Lung (tissue), 12 donors: ENCODE measurements around the gene SYP. TPM values are rescaled to one million over a fixed set of nuclear protein-coding genes. Genes with fewer than 3 reads are reported as not detected.

Experiments
- ATAC-seq: fragments of 200-7000 bp; cut with Tn5 transposase; one replicate; pipeline ENCODE4 v1.9.1; 2020; ENCODE audit warnings: moderate number of reproducible peaks; ENCODE audit not compliant: insufficient read depth, low FRiP score
- DNase-seq, 3 donors: peaks; one replicate each; pipeline ENCODE4 v3.0.0-alpha.2; 2013 to 2017
- H3K27ac ChIP-seq, 2 donors: one replicate each; pipeline ENCODE4 v1.5.1; 2013; ENCODE audit warnings: mild to moderate bottlenecking in 2 of 2, moderate library complexity in 2 of 2, control low read depth in 1 of 2, inconsistent platforms in 1 of 2, low read depth in 1 of 2, low read length in 1 of 2
- H3K27me3 ChIP-seq, 3 donors: one replicate each; pipeline ENCODE4 v1.5.1; 2013; ENCODE audit warnings: low read length in 2 of 3; ENCODE audit not compliant: control insufficient read depth in 3 of 3, insufficient read depth in 3 of 3
- H3K36me3 ChIP-seq, 4 donors: one replicate each; pipeline ENCODE4 v1.5.1; 2013; ENCODE audit warnings: low read length in 4 of 4, mild to moderate bottlenecking in 1 of 4, moderate library complexity in 1 of 4; ENCODE audit not compliant: control insufficient read depth in 4 of 4, insufficient read depth in 4 of 4
- H3K4me1 ChIP-seq, 5 donors: one replicate each; pipeline ENCODE4 v1.5.1; 2013; ENCODE audit warnings: low read length in 5 of 5, mild to moderate bottlenecking in 2 of 5, moderate library complexity in 1 of 5; ENCODE audit not compliant: control insufficient read depth in 5 of 5, insufficient read depth in 5 of 5
- H3K4me3 ChIP-seq: one replicate; pipeline ENCODE4 v1.5.1; 2013; ENCODE audit warnings: mild to moderate bottlenecking, control low read depth, moderate library complexity
- H3K9ac ChIP-seq, 2 donors: one replicate each; pipeline ENCODE4 v1.5.1; 2013; ENCODE audit warnings: low read length in 2 of 2, control low read depth in 1 of 2; ENCODE audit not compliant: insufficient read depth in 1 of 2
- H3K9me3 ChIP-seq, 4 donors: one replicate each; pipeline ENCODE4 v1.5.1; 2013; ENCODE audit warnings: low read length in 3 of 4, mild to moderate bottlenecking in 1 of 4, moderate library complexity in 1 of 4; ENCODE audit not compliant: control insufficient read depth in 4 of 4, insufficient read depth in 3 of 4
- CTCF ChIP-seq: IDR thresholded peaks from 2 replicates; pipeline ENCODE4 v1.5.1; 2012; ENCODE audit warnings: mild to moderate bottlenecking; ENCODE audit errors: control extremely low read depth, extremely low read depth
- WGBS, 2 donors: extraction: QIAGEN DNeasy Blood & Tissue Kit; methylation state at CpG; one replicate each; pipeline ENCODE4 v1.1.7; 2013; 5-methylcytosine and 5-hydroxymethylcytosine counted together
- polyA plus RNA-seq, 2 donors: library from polyadenylated mRNA; stranded (reverse); fragments of 200-250 nt; gene quantifications; one replicate each; pipeline ENCODE4 v1.2.1, GENCODE V29; 2013
- total RNA-seq, 2 donors: library from RNA; depleted of rRNA in 1 of 2; stranded (reverse); fragments of >200 nt in 1 of 2; gene quantifications; one replicate each; pipeline ENCODE4 v1.2.1, GENCODE V29; 2014 to 2021
- donor health status: control.
- donor health status: control.
- donor health status: Bipolar disorder and iron deficiency.
- donor health status: healthy.
- donor health status: DM: yes; HTN: yes; CAD: no.

The SYP gene
- total and polyA plus RNA-seq, 4 donors, result 3.2 to 5.6 (median 4.9) TPM

GRCh38 chrX:49221868-49222267 lies 21.9 kb upstream of the SYP start:
- ATAC-seq, result no peak
- no peak overlapping the region for H3K4me3 ChIP-seq
- no peak overlapping the region for H3K9ac ChIP-seq
- DNase-seq, result no peak
- H3K36me3 ChIP-seq, result no peaks in the 10 kb centered on the region
- H3K27ac ChIP-seq, result no peak overlapping the region
- H3K27me3 ChIP-seq, result no peaks in the 10 kb centered on the region
- TF ChIP-seq CTCF, result no peak
- peaks cover 0 to 6% (median under 1%) of the 10 kb centered on the region in 4 donors for H3K9me3 ChIP-seq
- 64 to 78% methylated on average over 2 of the region's 2 CpGs for WGBS, 2 donors
- H3K4me1 ChIP-seq, result no peaks in the 10 kb centered on the region

GRCh38 chrX:49220100-49220499 lies 20.1 kb upstream of the SYP start:
- H3K4me1 ChIP-seq, result no peaks in the 10 kb centered on the region
- DNase-seq (no peak), ATAC-seq (no peak)
- H3K27ac ChIP-seq, result no peak overlapping the region
- H3K4me3 ChIP-seq, result no peak overlapping the region
- no peak for TF ChIP-seq CTCF
- H3K36me3 ChIP-seq, result no peaks in the 10 kb centered on the region
- no peak overlapping the region for H3K9ac ChIP-seq
- H3K9me3 ChIP-seq, result peaks cover 0 to 7% (median 0%) of the 10 kb centered on the region in 4 donors
- H3K27me3 ChIP-seq, result no peaks in the 10 kb centered on the region

GRCh38 chrX:49214996-49215526 lies 15.1 kb upstream of the SYP start:
- ATAC-seq, result no peak
- no peaks in the 10 kb centered on the region for H3K36me3 ChIP-seq
- DNase-seq, result no peak
- no peak overlapping the region for H3K4me3 ChIP-seq
- peaks cover 0 to 4% (median 0%) of the 10 kb centered on the region in 3 donors for H3K27me3 ChIP-seq
- peaks cover 0 to 11% (median 0%) of the 10 kb centered on the region in 4 donors for H3K9me3 ChIP-seq
- WGBS, 2 donors, result 81 to 91% methylated on average over 14 of the region's 14 CpGs
- no peaks in the 10 kb centered on the region for H3K4me1 ChIP-seq
- no peak overlapping the region for H3K27ac ChIP-seq
- no peak overlapping the region for H3K9ac ChIP-seq
- TF ChIP-seq CTCF, result no peak

- 82 to 91% methylated on average over 2 of the region's 2 CpGs for WGBS, 2 donors
- Histone ChIP-seq H3K4me1 (no peaks in the 10 kb centered on the region), H3K36me3 (no peaks in the 10 kb centered on the region), H3K4me3 (no peak overlapping the region), H3K27me3 (peaks cover 0 to 6% (median 0%) of the 10 kb centered on the region in 3 donors), H3K27ac (no peak overlapping the region), H3K9ac (no peak overlapping the region), H3K9me3 (peaks cover 0 to 11% (median 0%) of the 10 kb centered on the region in 4 donors)
- no peak for DNase-seq
- TF ChIP-seq CTCF, result no peak
- no peak for ATAC-seq
Measured at GRCh38 chrX:49214416-49214815, 14.4 kb upstream of the SYP start.
